A172 (cell line): ENCODE data around the gene ZNF283. TPM values are rescaled to one million over a fixed set of nuclear protein-coding genes. Genes with fewer than 3 reads are reported as not detected.

Experiments
- DNase-seq: peaks from one replicate; pipeline ENCODE4 v3.0.0-alpha.2; 2015; ENCODE audit warnings: low spot score
- total RNA-seq: library from RNA; depleted of rRNA; stranded (reverse); fragments of >200 nt; shearing (Covaris generic); gene quantifications from 2 replicates; pipeline ENCODE4 v1.2.3, GENCODE V29; 2014; rRNA removed

Gene ZNF283
- total RNA-seq: 4.7 and 5.2 TPM in 2 replicates

DNA sequence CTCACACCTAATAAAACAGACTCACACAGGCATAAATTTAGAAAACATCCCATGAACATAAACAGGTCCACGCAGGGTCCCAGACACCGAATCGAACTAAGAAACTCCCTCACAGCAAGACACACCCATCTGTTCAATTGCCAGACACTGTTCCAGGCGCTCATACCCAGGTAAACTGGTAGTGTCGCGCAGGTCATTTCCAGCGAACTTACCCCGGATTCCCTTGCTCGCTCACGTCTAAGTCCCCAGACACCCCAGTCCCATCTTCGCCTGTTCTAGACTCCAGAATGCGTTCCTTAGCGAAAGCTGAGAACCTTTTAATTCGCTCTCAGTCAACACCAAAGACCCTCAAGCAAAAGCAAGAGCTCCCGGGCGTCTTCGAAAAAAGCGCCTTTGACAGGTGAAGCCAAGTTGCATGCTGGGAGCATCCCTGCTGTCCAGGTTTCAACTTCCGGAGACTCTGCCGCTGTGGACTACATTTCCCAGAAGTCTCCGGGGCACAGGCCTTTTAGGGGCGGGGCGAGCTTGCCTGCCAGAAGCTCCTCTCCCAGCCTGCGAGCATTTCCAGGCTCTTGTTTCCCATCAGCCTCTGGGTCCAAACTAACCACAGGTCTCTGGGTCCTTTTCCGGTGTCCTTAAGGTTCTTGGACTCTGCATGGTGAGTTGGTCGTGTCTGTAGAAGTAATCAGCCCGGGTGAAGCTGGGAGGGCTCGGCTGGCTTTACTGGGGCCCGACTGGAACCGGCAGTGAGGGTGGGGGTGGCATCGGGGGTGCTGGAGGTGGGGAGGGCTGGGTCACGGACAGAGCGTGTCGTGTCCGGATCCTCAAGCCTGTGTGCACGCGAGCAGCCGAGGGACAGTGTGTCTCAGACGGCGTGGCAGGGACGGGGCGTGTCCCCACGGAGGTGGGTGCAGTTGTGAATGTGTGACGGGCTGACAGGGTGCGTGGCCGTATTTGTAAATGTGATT lies at the start of gene ZNF283:
Gene ZNF283, plus strand, starts transcription at position 535 of the 968 bp plus-strand sequence. CDS start 6,184 bp downstream, outside the sequence.
- peak; percentile 82 for DNase-seq

DNA sequence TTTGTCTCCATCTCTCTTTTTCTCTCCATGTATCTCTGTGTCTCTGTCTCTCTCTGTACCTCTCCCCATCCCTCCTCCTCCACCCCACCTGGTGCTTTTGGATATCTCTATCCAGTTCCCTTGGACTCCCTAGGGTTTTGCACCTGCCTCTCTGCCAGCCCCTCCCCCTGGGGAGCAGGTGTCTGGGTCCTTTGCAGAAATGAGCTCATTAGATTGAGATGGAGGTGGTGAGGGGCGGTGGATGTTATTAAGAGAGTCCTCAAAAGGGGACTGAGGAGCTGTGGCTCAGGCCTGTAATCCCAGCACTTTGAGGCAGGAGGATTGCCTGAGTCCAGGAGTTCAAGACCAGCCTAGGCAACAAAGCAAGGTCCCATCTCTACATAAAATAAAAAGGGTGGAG lies 48.5 kb upstream of the ZNF283 start:
- DNase-seq: no peak

GRCh38 chr19:43779147-43779819 lies 47.8 kb upstream of the ZNF283 start:
- no peak for DNase-seq

GRCh38 chr19:43779820-43780219 lies 47.3 kb upstream of the ZNF283 start:
- peak; percentile 60 for DNase-seq

DNA sequence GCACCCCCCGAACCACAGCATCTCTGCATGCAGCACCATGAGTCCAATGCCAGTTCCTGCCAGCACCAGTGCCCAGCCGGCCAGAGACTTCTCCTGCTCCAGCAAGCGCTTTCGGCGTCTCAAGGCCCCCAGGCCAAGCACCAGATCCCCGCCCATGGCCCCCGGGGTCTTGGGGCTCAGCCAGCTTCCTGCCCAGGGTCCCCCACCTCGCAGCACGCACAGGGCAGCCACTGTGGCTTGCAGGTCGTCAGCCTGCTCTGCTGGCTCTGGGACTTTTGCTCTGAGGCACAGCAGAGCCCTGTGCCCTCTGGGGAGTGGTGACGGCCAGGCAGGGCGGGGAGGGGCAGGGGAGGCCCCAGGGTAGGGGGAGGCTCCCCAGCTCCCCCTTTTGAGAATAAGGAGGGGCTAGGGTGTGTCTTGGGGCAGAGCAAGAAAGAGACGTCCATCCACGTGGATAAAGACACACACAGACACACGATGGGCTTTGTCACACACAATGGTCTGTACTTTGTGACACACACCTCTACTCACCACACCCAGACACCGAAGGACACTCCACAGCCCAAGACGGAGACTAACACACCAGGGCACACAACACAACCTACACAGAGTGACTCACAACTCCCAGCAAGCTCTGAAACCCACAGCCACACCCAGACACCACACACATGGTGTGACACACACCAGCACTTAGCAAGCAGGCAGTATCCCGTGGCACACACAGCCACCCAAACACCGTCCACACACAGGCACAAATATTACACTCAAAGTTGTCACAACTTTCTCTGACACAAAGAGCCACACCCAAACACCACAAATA lies 46.2 kb upstream of the ZNF283 start, which contains the start of gene KCNN4:
Gene KCNN4, minus strand, starts transcription at position 268 of the 820 bp plus-strand sequence. Its CDS starts 112 bp downstream, at position 156.
- DNase-seq: peak; percentile 81

GRCh38 chr19:43781630-43782310 lies 45.4 kb upstream of the ZNF283 start:
- no peak for DNase-seq

GRCh38 chr19:43782311-43782660 lies 44.8 kb upstream of the ZNF283 start:
- DNase-seq: no peak

DNA sequence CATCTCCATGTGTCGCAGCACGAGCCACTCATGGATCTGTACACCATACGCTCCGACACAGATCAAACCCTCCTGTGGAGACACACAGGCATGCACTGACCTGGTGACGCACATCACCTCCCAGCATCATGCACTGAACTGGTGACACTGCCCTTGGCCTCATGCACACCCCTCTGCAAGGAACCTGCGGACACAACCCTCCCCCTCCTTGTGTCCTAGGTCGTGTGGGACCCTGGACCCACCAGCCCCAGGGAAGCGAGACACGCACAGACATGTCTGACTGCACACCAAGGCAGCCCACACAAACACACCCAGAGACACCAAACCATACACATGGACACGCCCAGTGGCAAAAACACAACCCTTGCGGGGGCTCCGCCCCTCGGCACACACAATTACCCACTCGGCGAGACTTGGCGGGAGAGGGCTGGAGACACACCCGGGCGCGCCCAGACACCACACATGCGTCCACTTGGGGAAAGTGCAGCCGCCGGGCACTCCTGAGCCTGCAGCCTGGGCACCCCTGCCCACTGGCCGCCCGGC lies 44.4 kb upstream of the ZNF283 start:
- no peak for DNase-seq

DNA sequence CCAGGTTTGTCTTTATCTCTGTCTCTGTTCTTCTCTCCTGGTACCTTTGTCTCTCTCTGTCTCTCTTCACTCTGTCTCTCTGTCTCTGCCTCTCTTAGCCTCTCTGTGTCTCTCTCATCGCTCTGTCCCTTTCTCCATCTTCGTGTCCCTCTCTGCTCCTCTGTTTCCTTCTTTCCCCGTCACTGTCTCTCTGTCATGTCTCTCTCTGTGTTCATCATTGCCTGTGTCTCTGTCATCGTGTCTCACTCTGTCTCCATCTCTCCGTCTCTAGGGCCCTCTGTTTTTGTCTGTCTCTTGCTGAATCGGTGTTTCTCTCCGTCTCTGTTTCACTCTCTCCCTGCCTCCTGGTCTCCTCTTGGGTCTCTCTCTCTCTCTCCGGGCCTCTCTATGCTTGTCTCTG lies 43.5 kb upstream of the ZNF283 start:
- no peak for DNase-seq

DNA sequence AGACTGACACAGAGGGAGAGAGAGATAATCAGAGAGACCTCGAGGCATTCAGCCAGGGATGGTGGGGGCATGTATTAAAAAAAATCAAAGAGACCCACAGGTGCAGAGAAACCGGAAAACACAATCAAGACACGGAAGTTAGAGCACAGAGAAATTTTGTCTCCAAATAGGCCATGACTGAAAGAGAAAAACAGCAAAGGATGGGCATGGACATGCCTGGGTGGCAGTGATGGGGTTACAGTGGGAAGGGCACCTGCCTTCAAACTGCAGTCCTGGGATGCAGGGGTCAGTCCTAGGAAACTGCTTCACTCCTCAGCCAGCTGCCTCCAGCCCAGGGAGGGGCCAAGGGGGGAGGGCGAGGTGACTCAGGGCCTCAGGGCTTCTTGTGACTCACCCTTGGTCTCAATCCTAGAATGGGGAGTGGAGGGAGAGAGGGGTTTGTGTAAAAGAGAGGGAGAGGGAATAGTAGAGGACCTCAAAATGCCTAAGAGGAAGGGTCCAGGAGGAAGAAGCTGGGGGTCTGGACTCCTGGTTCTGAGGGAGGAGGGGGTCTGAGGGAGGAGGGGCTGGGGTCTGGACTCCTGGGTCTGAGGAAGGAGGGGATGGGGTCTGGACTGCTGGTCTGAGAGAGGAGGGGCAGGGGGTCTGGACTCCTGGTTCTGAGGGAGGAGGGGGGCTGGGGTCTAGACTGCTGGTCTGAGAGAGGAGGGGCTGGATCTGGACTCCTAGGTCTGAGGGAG lies 42.7 kb upstream of the ZNF283 start:
- peak; percentile 93 for DNase-seq

- DNase-seq: peak; percentile 89
Measured at GRCh38 chr19:43784981-43785808, 41.9 kb upstream of the ZNF283 start.

- no peak for DNase-seq
Measured at GRCh38 chr19:43786665-43787064, 40.5 kb upstream of the ZNF283 start.

DNA sequence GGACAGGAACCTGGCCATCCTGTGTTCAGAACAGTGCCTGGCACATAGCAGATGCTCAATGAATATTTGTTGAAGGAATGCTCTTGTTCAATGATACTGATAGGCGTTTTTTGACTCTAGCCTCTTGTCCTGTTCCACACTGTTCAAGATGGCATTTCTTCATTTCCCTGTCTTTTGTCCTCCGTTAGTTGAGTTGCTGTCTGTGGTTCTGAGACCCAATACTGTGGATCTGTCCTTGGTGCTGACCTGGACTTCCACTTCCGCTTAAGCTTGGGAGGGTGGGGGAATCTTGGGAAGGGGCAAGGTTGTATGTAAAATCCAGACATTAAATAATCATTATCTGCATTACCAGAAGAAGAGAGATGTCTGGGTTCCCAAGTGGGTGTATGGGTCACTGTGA lies 38.1 kb upstream of the ZNF283 start:
- DNase-seq: no peak

DNA sequence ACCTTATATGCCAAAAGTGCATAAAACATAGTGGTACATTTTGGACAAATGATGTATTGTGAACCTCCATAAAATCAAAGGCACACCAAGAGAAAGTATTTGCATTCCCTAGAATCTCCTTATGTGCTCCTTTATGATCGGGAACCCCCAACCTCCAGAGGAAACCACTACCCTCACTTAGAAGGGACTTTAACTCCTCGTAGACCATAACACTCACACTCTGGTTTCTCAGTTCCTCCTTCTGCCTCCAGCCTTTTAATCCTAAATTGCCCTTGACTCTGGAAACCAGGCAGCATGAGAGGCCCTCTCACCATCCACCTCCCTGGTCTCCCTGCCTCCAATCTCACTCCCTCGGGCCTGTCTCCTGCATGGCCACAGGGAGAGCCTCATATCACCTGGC lies 36.5 kb upstream of the ZNF283 start:
- no peak for DNase-seq

- no peak for DNase-seq
Measured at GRCh38 chr19:43797118-43797517, 30.0 kb upstream of the ZNF283 start.

DNA sequence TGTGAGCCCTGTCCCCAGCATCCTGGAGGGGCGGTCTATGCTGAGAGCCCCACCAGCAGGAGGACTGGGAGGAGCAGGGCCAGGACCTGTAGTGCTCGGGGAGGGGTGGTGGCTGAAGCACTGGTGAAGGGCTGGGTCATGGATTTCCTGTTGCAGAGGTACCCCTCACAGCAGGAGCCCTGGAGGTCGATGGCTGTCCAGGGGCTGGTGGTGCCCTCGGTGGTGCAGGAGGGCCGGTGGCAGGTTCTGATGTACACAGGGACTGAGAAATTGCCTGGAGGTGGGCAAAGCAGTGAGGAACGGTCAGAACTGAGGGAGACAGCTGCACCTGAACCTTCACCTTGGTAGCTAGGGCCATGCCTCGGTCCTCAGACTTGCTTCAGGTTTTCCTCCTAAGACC lies 29.6 kb upstream of the ZNF283 start:
- no peak for DNase-seq

GRCh38 chr19:43798026-43798545 lies 29.0 kb upstream of the ZNF283 start:
- DNase-seq: no peak

- no peak for DNase-seq
Measured at GRCh38 chr19:43798546-43799409, 28.3 kb upstream of the ZNF283 start.
